ENCODE results near the gene KCNK18. TPM values are rescaled to one million over a fixed set of nuclear protein-coding genes. Genes with fewer than 3 reads are reported as not detected.
"Not testable (repeated sequence)": the region's sequence is repeated elsewhere in the genome, so short reads cannot be mapped to it uniquely, and the experiment has no call there.

KCNK18 gene
- total and polyA plus RNA-seq, 10 of the 15 experiments (the other 5 are each of a cell fraction or from before 2014, with no cell fraction given), result not detected

- Histone ChIP-seq H3K4me3 (no peak overlapping the region), H4K20me1 (ENCODE audit: control insufficient read depth, insufficient read depth) (no peaks in the 10 kb centered on the region), H3K4me2 (ENCODE audit: control insufficient read depth, insufficient read depth) (no peak overlapping the region), H3K9me3 (replicated peaks; ENCODE audit: control insufficient read depth, insufficient read depth, low read length) (no peaks in the 10 kb centered on the region), H3K9ac (ENCODE audit: control insufficient read depth, insufficient read depth, low read length) (no peak overlapping the region), H3K79me2 (ENCODE audit: control insufficient read depth, insufficient read depth, low read length) (no peaks in the 10 kb centered on the region), H3K4me1 (ENCODE audit: control insufficient read depth, insufficient read depth, low read length) (no peaks in the 10 kb centered on the region), H3K27me3 (replicated peaks in 1 of 2; ENCODE audit: control insufficient read depth in 2 of 2, insufficient read depth in 2 of 2, low read length in 1 of 2) (no peaks in the 10 kb centered on the region; a peak in 1 of 4 replicates), H3K36me3 (ENCODE audit: control insufficient read depth in 2 of 2, insufficient read depth in 2 of 2, low read length in 1 of 2) (no peaks in the 10 kb centered on the region), H3K27ac (ENCODE audit: control insufficient read depth, insufficient read depth) (no peak overlapping the region), H2AFZ (ENCODE audit: control insufficient read depth, low read depth, low read length) (no peak overlapping the region)
- POLR2A ChIA-PET, result no interaction called here
- RAD21 ChIA-PET (ENCODE audit: unreplicated experiment), result interaction anchor here (1.2 to 1.6 kb wide), 2 partner anchors 11 to 90 kb away, joined by 4 read pairs; no protein-coding TSS in a partner anchor
- CTCF ChIA-PET, result interaction anchor here (2.2 to 4.7 kb wide), 2 partner anchors 91 to 222 kb away, joined by 8 to 43 read pairs; no protein-coding TSS in a partner anchor
- ATAC-seq (no peak), DNase-seq (ENCODE audit: low read depth, low spot score) (no peak), FAIRE-seq (no peak)
- intact Hi-C loops (cut with micrococcal nuclease; ENCODE audit: unreplicated experiment), result no loop called here
- no TSS peak for BruUV-seq (replicated peaks)
- SMC1A ChIA-PET (ENCODE audit: uncharacterized antibody, unreplicated experiment), result interaction anchor here (0.6 to 2.9 kb wide), 2 partner anchors 92 to 992 kb away, joined by 4 to 9 read pairs; no protein-coding TSS in a partner anchor
- in situ Hi-C loops (cut with MboI), result loop anchor here (10.0 kb wide), 1 partner anchor 1007 kb away; no protein-coding TSS in a partner anchor
- no peak for TF ChIP-seq POLR2A (IDR thresholded peaks at IDR 0.05; ENCODE audit: low read depth, low read length)
- TF ChIP-seq E2F8 (IDR thresholded peaks at IDR 0.05; ENCODE audit: low read depth, partially characterized antibody), result no peak
- no peak for TF ChIP-seq IRF3 (IDR thresholded peaks at IDR 0.05)
- TF ChIP-seq FOXM1 (IDR thresholded peaks at IDR 0.05; ENCODE audit: low read depth, low read length), result no peak
- no peak for TF ChIP-seq NFIC (IDR thresholded peaks at IDR 0.05; ENCODE audit: low read depth, low read length)
- no peak for TF ChIP-seq BRCA1 (IDR thresholded peaks at IDR 0.05; ENCODE audit: low read depth, low read length)
These were observed 30.9 kb downstream of the KCNK18 start for GRCh38 chr10:117228210-117228609.

GRCh38 chr10:117230107-117230506, 32.8 kb downstream of the KCNK18 start:
- H3K27me3 ChIP-seq (replicated peaks in 1 of 2; ENCODE audit: control insufficient read depth in 2 of 2, insufficient read depth in 2 of 2, low read length in 1 of 2); H3K9ac ChIP-seq (ENCODE audit: control insufficient read depth, insufficient read depth, low read length); FAIRE-seq; H3K4me3 ChIP-seq; H3K4me2 ChIP-seq (ENCODE audit: control insufficient read depth, insufficient read depth); H4K20me1 ChIP-seq (ENCODE audit: control insufficient read depth, insufficient read depth); H3K79me2 ChIP-seq (ENCODE audit: control insufficient read depth, insufficient read depth, low read length); H3K27ac ChIP-seq (ENCODE audit: control insufficient read depth, insufficient read depth); ATAC-seq; DNase-seq (ENCODE audit: low read depth, low spot score); H3K36me3 ChIP-seq (ENCODE audit: control insufficient read depth in 2 of 2, insufficient read depth in 2 of 2, low read length in 1 of 2); H3K4me1 ChIP-seq (ENCODE audit: control insufficient read depth, insufficient read depth, low read length); intact Hi-C loops (cut with micrococcal nuclease; ENCODE audit: unreplicated experiment); BruUV-seq (replicated peaks); RAD21 ChIA-PET (ENCODE audit: unreplicated experiment); H2AFZ ChIP-seq (ENCODE audit: control insufficient read depth, low read depth, low read length); POLR2A ChIA-PET; H3K9me3 ChIP-seq (replicated peaks; ENCODE audit: control insufficient read depth, insufficient read depth, low read length); in situ Hi-C loops (cut with MboI): not testable (repeated sequence)
- CTCF ChIA-PET, result interaction anchor here (0.6 to 1.3 kb wide), 2 partner anchors 13 to 57 kb away, joined by 3 read pairs; no protein-coding TSS in a partner anchor
- SMC1A ChIA-PET (ENCODE audit: uncharacterized antibody, unreplicated experiment), result interaction anchor here (0.6 to 0.7 kb wide), 2 partner anchors 11 to 101 kb away, joined by 3 to 4 read pairs; no protein-coding TSS in a partner anchor
- WGBS (ENCODE audit: insufficient coverage, insufficient replicate concordance, low lambda C conversion rate, missing lambda C conversion rate), result 41% methylated on average over 4 of the region's 4 CpGs

All from GM12878 (cell line).